NCI-H2196 treated with DMSO at 0.1 percent for 48 hours (cell line): ENCODE results near the gene XYLT1.
"Not testable (repeated sequence)": the region's sequence is repeated elsewhere in the genome, so short reads cannot be mapped to it uniquely, and the experiment has no call there.

Experiments used
- DNase-seq: peaks from one replicate; lab custom pipeline; 2025; ENCODE audit not compliant: unreplicated experiment; lab: John Stamatoyannopoulos, UW

The XYLT1 gene

GRCh38 chr16:17432901-17433576, 37.7 kb downstream of the XYLT1 start:
- no peak for DNase-seq

- DNase-seq = no peak
Observed at GRCh38 chr16:17431968-17432625, 38.7 kb downstream of the XYLT1 start.

- DNase-seq = no peak
Observed at GRCh38 chr16:17431012-17431411, 39.7 kb downstream of the XYLT1 start.

GRCh38 chr16:17426451-17426850, 44.3 kb downstream of the XYLT1 start:
- DNase-seq = no peak

- DNase-seq = no peak
Observed at GRCh38 chr16:17424771-17425170, 46.0 kb downstream of the XYLT1 start.

- no peak for DNase-seq
Observed at GRCh38 chr16:17423221-17423620, 47.5 kb downstream of the XYLT1 start.

GRCh38 chr16:17420816-17421215, 49.9 kb downstream of the XYLT1 start:
- no peak for DNase-seq

- no peak for DNase-seq
Observed at GRCh38 chr16:17419266-17419665, 51.5 kb downstream of the XYLT1 start.

GRCh38 chr16:17417740-17418139, 53.0 kb downstream of the XYLT1 start:
- no peak for DNase-seq

- no peak for DNase-seq
Observed at GRCh38 chr16:17416461-17417311, 54.1 kb downstream of the XYLT1 start.

- no peak for DNase-seq
Observed at GRCh38 chr16:17414916-17415315, 55.8 kb downstream of the XYLT1 start.

GRCh38 chr16:17414421-17414820, 56.3 kb downstream of the XYLT1 start:
- no peak for DNase-seq

GRCh38 chr16:17413508-17413907, 57.3 kb downstream of the XYLT1 start:
- no peak for DNase-seq

- no peak for DNase-seq
Observed at GRCh38 chr16:17412791-17413190, 58.0 kb downstream of the XYLT1 start.

GRCh38 chr16:17412221-17412620, 58.5 kb downstream of the XYLT1 start:
- no peak for DNase-seq

- DNase-seq = no peak
Observed at GRCh38 chr16:17411263-17411662, 59.5 kb downstream of the XYLT1 start.

GRCh38 chr16:17410316-17410715, 60.4 kb downstream of the XYLT1 start:
- not testable (repeated sequence) for DNase-seq

GRCh38 chr16:17409894-17410293, 60.9 kb downstream of the XYLT1 start:
- DNase-seq = no peak

- no peak for DNase-seq
Observed at GRCh38 chr16:17408955-17409441, 61.8 kb downstream of the XYLT1 start.

GRCh38 chr16:17408296-17408695, 62.5 kb downstream of the XYLT1 start:
- DNase-seq = no peak

GRCh38 chr16:17407321-17407720, 63.4 kb downstream of the XYLT1 start:
- no peak for DNase-seq
